Ishikawa (cell line): ENCODE data around the gene TMF1.

ENCODE experiments used
- CEBPB ChIP-seq: IDR thresholded peaks from 2 replicates; pipeline ENCODE4 v1.6.1; 2012
- CREB1 ChIP-seq: IDR thresholded peaks from 2 replicates; pipeline ENCODE4 v1.6.1; 2012; ENCODE audit warnings: low read depth
- EGR1 ChIP-seq: IDR thresholded peaks from 2 replicates; pipeline ENCODE4 v1.6.1; 2012
- EP300 ChIP-seq: IDR thresholded peaks from 2 replicates; pipeline ENCODE4 v1.6.1; 2012; ENCODE audit warnings: borderline replicate concordance
- RAD21 ChIP-seq: IDR thresholded peaks from 2 replicates; pipeline ENCODE4 v1.6.1; 2012; ENCODE audit warnings: low read depth
- TAF1 ChIP-seq: IDR thresholded peaks from 2 replicates; pipeline ENCODE4 v1.6.1; 2012; ENCODE audit warnings: low read depth, mild to moderate bottlenecking
- TCF12 ChIP-seq: IDR thresholded peaks from 2 replicates; pipeline ENCODE4 v1.6.1; 2012; ENCODE audit warnings: low read depth
- TEAD4 ChIP-seq: IDR thresholded peaks from 2 replicates; pipeline ENCODE4 v1.6.1; 2012
- TF ChIP-seq, protein P1 (sequence below): IDR thresholded peaks from 2 replicates; pipeline ENCODE4 v1.6.1; 2012
- TF ChIP-seq, protein P2 (sequence below): IDR thresholded peaks from 2 replicates; pipeline ENCODE4 v1.6.1; 2012; ENCODE audit warnings: low read depth, mild to moderate bottlenecking

DNA sequence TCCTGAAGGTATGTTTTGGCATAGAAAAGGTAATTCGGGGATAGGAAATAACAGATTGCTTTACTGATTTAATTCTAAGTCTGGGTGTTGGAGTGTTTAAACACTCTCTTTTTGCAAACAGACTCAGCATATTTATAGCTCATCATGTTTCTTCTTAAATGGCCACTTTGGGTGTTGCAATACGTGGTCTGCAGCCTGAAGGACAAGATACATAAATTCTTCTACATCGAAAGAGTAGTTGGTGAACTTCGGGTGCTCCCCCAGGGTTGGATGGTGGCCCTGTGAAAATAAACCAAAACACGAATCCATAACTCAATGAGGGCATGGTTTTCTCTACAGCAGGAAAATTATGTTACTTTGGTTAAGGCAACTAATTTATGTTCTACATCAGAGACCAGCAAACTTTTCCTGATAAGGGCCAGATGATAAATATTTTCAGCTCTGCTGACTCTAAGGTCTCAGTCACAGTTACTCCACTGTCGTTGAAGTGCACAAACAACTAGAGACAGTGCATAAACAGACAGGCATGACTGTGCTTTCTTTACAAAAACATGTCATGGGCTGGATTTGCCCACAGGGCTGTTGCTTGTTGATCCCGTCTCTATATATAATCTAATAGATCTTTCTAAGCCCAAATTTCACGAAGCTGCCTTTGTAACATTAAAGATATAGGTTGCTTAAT, 74.5 kb downstream of the TMF1 start:
- TF ChIP-seq CEBPB (no peak), TAF1 (no peak), CREB1 (no peak), TEAD4 (no peak), RAD21 (no peak), EP300 (no peak), TCF12 (no peak), EGR1 (no peak)
- TF ChIP-seq, protein P1, sequence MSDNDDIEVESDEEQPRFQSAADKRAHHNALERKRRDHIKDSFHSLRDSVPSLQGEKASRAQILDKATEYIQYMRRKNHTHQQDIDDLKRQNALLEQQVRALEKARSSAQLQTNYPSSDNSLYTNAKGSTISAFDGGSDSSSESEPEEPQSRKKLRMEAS, result no peak
- TF ChIP-seq, protein P2, sequence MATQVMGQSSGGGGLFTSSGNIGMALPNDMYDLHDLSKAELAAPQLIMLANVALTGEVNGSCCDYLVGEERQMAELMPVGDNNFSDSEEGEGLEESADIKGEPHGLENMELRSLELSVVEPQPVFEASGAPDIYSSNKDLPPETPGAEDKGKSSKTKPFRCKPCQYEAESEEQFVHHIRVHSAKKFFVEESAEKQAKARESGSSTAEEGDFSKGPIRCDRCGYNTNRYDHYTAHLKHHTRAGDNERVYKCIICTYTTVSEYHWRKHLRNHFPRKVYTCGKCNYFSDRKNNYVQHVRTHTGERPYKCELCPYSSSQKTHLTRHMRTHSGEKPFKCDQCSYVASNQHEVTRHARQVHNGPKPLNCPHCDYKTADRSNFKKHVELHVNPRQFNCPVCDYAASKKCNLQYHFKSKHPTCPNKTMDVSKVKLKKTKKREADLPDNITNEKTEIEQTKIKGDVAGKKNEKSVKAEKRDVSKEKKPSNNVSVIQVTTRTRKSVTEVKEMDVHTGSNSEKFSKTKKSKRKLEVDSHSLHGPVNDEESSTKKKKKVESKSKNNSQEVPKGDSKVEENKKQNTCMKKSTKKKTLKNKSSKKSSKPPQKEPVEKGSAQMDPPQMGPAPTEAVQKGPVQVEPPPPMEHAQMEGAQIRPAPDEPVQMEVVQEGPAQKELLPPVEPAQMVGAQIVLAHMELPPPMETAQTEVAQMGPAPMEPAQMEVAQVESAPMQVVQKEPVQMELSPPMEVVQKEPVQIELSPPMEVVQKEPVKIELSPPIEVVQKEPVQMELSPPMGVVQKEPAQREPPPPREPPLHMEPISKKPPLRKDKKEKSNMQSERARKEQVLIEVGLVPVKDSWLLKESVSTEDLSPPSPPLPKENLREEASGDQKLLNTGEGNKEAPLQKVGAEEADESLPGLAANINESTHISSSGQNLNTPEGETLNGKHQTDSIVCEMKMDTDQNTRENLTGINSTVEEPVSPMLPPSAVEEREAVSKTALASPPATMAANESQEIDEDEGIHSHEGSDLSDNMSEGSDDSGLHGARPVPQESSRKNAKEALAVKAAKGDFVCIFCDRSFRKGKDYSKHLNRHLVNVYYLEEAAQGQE, result no peak
